ENCODE measurements around the gene KCTD6. TPM values are rescaled to one million over a fixed set of nuclear protein-coding genes. Genes with fewer than 3 reads are reported as not detected.

Gene KCTD6
- total and polyA plus RNA-seq, 2 of the 8 experiments (the other 6 are each of a cell fraction or from before 2014, with no cell fraction given): 17.4 to 21.4 TPM

DNA sequence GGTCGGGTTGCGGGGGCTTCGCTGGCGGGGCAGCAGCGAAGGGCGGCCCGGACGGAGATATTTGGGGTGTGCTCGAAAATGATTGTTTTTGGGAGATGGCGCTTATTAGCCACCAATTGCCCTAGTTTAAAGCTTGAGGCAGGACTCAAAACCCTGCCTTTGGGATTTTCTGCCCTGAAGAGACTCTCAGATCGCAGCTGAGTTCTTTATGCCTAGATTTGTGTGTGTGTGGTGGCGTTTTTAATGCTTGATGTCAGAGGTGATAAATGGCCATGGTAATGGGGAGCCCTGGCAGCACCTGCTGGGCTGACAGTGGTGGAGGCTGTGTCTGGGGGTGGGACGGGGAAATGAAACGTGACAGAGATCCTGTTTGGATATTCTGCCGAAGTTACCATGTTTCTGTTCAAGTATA, 604 bp downstream of the KCTD6 start:
- no peak overlapping the region for H2BK20ac ChIP-seq (ENCODE audit: low read length)
- ChIA-PET CTCF (ENCODE audit: partially characterized antibody) (interaction anchor here (0.7 to 8.7 kb wide), 11 partner anchors 13 to 186 kb away, joined by 3 to 68 read pairs (median 5); partner anchors contain the start of gene PXK), POLR2A (ENCODE audit: partially characterized antibody) (interaction anchor here (1.7 to 3.6 kb wide), 5 partner anchors 11 to 66 kb away, joined by 3 to 17 read pairs (median 4); partner anchors contain the start of gene PDHB)
- H3K23ac ChIP-seq (ENCODE audit: insufficient read length): no peak overlapping the region
- no peak overlapping the region for H2BK12ac ChIP-seq (ENCODE audit: low read depth, low read length)
- peaks cover 4% of the 10 kb centered on the region; the same call in 1 of the 2 replicates for H3K23me2 ChIP-seq (ENCODE audit: low read depth, low read length)
- peaks cover 0 to 2% (median 0%) of the 10 kb centered on the region in 4 experiments; a peak in 1 of 7 replicates for H3K27me3 ChIP-seq (replicated peaks in 1 of 4; ENCODE audit: control insufficient read depth in 3 of 4, extremely low read depth in 1 of 4, insufficient read depth in 3 of 4, low read length in 3 of 4)
- no peak overlapping the region for H2AK5ac ChIP-seq (ENCODE audit: low read depth, low read length)
- H4K91ac ChIP-seq (replicated peaks; ENCODE audit: insufficient read length, low read length): no peak overlapping the region
- peaks cover 9 to 22% (median 10%) of the 10 kb centered on the region in 4 experiments for H3K4me1 ChIP-seq (replicated peaks in 1 of 4; ENCODE audit: control insufficient read depth in 3 of 4, insufficient read depth in 4 of 4, low read length in 3 of 4)
- H3K18ac ChIP-seq (ENCODE audit: extremely low read depth, low read length): 0 out of 2 replicates have a peak overlapping the region, but pooled peaks have one; percentile 29
- peaks cover 6 to 50% of the 10 kb centered on the region in 2 experiments for H3K79me2 ChIP-seq (ENCODE audit: control insufficient read depth in 1 of 2, insufficient read depth in 2 of 2, low read length in 2 of 2)
- H3K79me1 ChIP-seq (ENCODE audit: low read depth, low read length): 0 out of 2 replicates have a peak, but pooled peaks cover 2% of the 10 kb centered on the region
- H3K4me3 ChIP-seq (ENCODE audit: extremely low read depth in 1 of 4, insufficient read depth in 2 of 4, low read depth in 3 of 4, low read length in 4 of 4): peak overlapping the region; percentile 78 to 88 (median 82)
- WGBS, 2 experiments (ENCODE audit: extremely low coverage in 1 of 2, insufficient coverage in 1 of 2, insufficient read length in 1 of 2, insufficient replicate concordance in 2 of 2, low coverage in 1 of 2, low lambda C conversion rate in 2 of 2, missing lambda C conversion rate in 1 of 2): 4% methylated on average over 15 of the region's 15 CpGs; no CpG with 5 or more reads in 1 of the 2 experiments
- no peak overlapping the region for H2BK120ac ChIP-seq (replicated peaks; ENCODE audit: low read depth, low read length)
- H2AFZ ChIP-seq (ENCODE audit: low read length): no peak overlapping the region
- H2BK15ac ChIP-seq (ENCODE audit: low read length): no peak overlapping the region
- H3K27ac ChIP-seq (ENCODE audit: low read depth, low read length): peak overlapping the region; percentile 3; the same call in 1 of the 2 replicates
- H4K8ac ChIP-seq (ENCODE audit: extremely low read depth, insufficient read depth, low read length): no peak overlapping the region; the same call in 1 of the 2 replicates
- no peak overlapping the region for H3K56ac ChIP-seq (replicated peaks; ENCODE audit: insufficient read length, low read depth, low read length)
- H3K9ac ChIP-seq (replicated peaks in 1 of 4; ENCODE audit: extremely low read depth in 1 of 4, low read depth in 3 of 4, low read length in 3 of 4): peak overlapping the region; percentile 42 to 86 (median 60)
- DNase-seq (ENCODE audit: low read depth in 1 of 2, low spot score in 2 of 2) (no peak), FAIRE-seq (no peak)
- H3K36me3 ChIP-seq (ENCODE audit: control insufficient read depth in 2 of 4, insufficient read depth in 4 of 4, low read length in 3 of 4): no peaks in the 10 kb centered on the region
- peaks cover 0 to 9% of the 10 kb centered on the region in 2 experiments for H4K20me1 ChIP-seq (replicated peaks in 1 of 2; ENCODE audit: control insufficient read depth in 1 of 2, insufficient read depth in 2 of 2, low read length in 2 of 2)
- H4K5ac ChIP-seq (ENCODE audit: insufficient read length, low read depth, low read length): no peak overlapping the region
- H2BK5ac ChIP-seq (ENCODE audit: low read depth, low read length): no peak overlapping the region
- H3K14ac ChIP-seq (ENCODE audit: insufficient read length): no peak overlapping the region
- H3K4ac ChIP-seq (replicated peaks; ENCODE audit: insufficient read length, low read depth, low read length): no peak overlapping the region
- no peaks in the 10 kb centered on the region for H3K9me3 ChIP-seq (ENCODE audit: insufficient read depth in 2 of 2, low read depth in 1 of 2, low read length in 1 of 2)
- peak overlapping the region; percentile 72 to 84 for H3K4me2 ChIP-seq (ENCODE audit: insufficient read depth in 1 of 2, low read depth in 2 of 2, low read length in 2 of 2)
- TF ChIP-seq RBBP5 (IDR thresholded peaks at IDR 0.05; ENCODE audit: borderline replicate concordance, low read depth, low read length) (no peak), YY1 (IDR thresholded peaks at IDR 0.05; ENCODE audit: low read depth, low read length) (no peak), JUN (IDR thresholded peaks at IDR 0.05; ENCODE audit: low read depth, low read length) (no peak), ATF3 (IDR thresholded peaks at IDR 0.05; ENCODE audit: insufficient read depth, low read depth, low read length) (no peak), SAP30 (IDR thresholded peaks at IDR 0.05; ENCODE audit: insufficient read depth, insufficient replicate concordance, low read length) (peak; percentile 74), SP2 (IDR thresholded peaks at IDR 0.05; ENCODE audit: low read length) (no peak), NANOG (IDR thresholded peaks at IDR 0.05; ENCODE audit: insufficient read depth, low read depth, low read length, poor library complexity, severe bottlenecking) (no peak), KDM4A (IDR thresholded peaks at IDR 0.05; ENCODE audit: low read depth, low read length, severe bottlenecking) (no peak), EP300 (IDR thresholded peaks at IDR 0.05; ENCODE audit: borderline replicate concordance in 1 of 2, low read depth in 2 of 2, low read length in 2 of 2) (no peak), TAF7 (optimal IDR thresholded peaks at IDR 0.05; ENCODE audit: borderline replicate concordance, low read depth, low read length) (no peak), ASH2L (IDR thresholded peaks at IDR 0.05; ENCODE audit: low read length) (peak; percentile 58), CBX8 (IDR thresholded peaks at IDR 0.05; ENCODE audit: borderline replicate concordance, low read depth, low read length) (no peak)
